Muscle of leg (tissue), 11 donors: ENCODE data around the gene CARD19. TPM values are rescaled to one million over a fixed set of nuclear protein-coding genes. Genes with fewer than 3 reads are reported as not detected.

Source experiments
- DNase-seq: peaks from one replicate; pipeline ENCODE4 v3.0.0; 2013
- H3K27ac ChIP-seq: one replicate; pipeline ENCODE4 v1.5.1; 2013; ENCODE audit warnings: mild to moderate bottlenecking, low read length, control low read depth
- H3K27me3 ChIP-seq: one replicate; pipeline ENCODE4 v1.6.1; 2013; ENCODE audit warnings: low read length; ENCODE audit not compliant: control insufficient read depth, insufficient read depth
- H3K36me3 ChIP-seq: one replicate; pipeline ENCODE4 v1.6.1; 2013; ENCODE audit warnings: low read length; ENCODE audit not compliant: control insufficient read depth, insufficient read depth
- H3K4me1 ChIP-seq: one replicate; pipeline ENCODE4 v1.6.1; 2013; ENCODE audit warnings: low read length; ENCODE audit not compliant: control insufficient read depth, insufficient read depth
- H3K4me3 ChIP-seq: one replicate; pipeline ENCODE4 v1.5.1; 2013; ENCODE audit warnings: low read length, control low read depth
- H3K9me3 ChIP-seq: replicated peaks from 2 replicates; pipeline ENCODE4 v1.6.1; 2013; ENCODE audit warnings: low read depth, low read length; ENCODE audit not compliant: control insufficient read depth
- WGBS: methylation state at CpG from one replicate; pipeline ENCODE4 v1.1.5; 2013; ENCODE audit warnings: missing lambda C conversion rate; ENCODE audit not compliant: insufficient coverage; 5-methylcytosine and 5-hydroxymethylcytosine counted together
- polyA plus RNA-seq, 8 donors: library from polyadenylated mRNA; unstranded; fragments of 120-200 nt; gene quantifications; one replicate each; pipeline versions ENCODE4 v1.2.1 to v1.2.3, GENCODE V29; 2013; ENCODE audit warnings: inconsistent platforms in 1 of 8, low replicate concordance in 1 of 8; ENCODE audit not compliant: insufficient read length in 8 of 8, insufficient read depth in 1 of 8
- total RNA-seq: library from RNA; stranded (reverse); fragments of 120-200 nt; gene quantifications from one replicate; pipeline ENCODE4 v1.2.4, GENCODE V29; 2013

Gene CARD19
- total and polyA plus RNA-seq, 9 donors, result 32.9 to 51.4 (median 36.3) TPM

DNA sequence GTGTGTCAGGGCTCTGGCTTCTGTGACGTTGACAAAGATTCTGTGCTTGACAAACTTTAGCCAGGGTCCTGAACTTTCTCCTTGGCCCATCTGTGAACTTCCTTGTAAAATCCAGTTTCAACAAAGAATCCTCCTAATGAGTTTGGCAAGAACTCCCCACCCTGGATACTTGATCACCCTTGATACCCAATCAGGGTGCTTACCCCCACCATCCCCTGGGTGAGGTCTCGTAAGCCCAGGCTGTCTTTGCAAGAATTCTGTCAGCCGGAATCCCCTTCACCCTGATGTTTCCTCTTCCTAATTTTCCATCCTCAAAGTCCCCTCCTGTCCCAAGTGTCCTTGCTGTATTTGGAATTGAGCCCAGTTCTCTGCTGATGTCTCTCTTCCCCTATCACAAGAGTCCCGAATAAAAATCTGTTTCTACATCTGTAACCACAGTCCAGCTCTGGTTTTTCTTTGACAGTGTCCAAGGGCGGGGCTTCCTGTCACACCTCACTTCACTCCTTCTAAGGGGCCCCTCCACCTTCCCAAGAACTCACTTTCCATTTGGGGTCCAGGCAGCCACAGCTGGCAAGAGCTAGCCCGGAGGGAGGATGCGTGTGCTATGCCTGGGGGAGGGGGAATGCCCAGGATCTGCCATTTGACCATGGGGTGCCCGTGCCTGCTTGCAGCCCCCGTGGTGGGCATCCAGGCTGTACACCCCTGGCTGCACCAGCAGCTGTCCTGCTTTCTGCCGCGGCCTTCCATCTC lies 2.7 kb upstream of the CARD19 start:
- peak; percentile 84 for DNase-seq
- Histone ChIP-seq H3K4me1 (peaks cover 47% of the 10 kb centered on the region), H3K9me3 (no peaks in the 10 kb centered on the region), H3K4me3 (no peak overlapping the region), H3K27me3 (no peaks in the 10 kb centered on the region), H3K27ac (peak overlapping the region; percentile 99), H3K36me3 (peaks cover 3% of the 10 kb centered on the region)
- WGBS, result 42% methylated on average over 6 of the region's 11 CpGs

- whole genome bisulfite sequencing, result 38% methylated on average over 2 of the region's 7 CpGs
- peaks cover 51% of the 10 kb centered on the region for H3K4me1 ChIP-seq
These were observed 1.9 kb upstream of the CARD19 start for GRCh38 chr9:93093877-93094657.

GRCh38 chr9:93094658-93095204 lies 1.3 kb upstream of the CARD19 start:
- Histone ChIP-seq H3K4me3 (peak overlapping the region; percentile 61), H3K4me1 (peaks cover 57% of the 10 kb centered on the region), H3K9me3 (no peaks in the 10 kb centered on the region), H3K27me3 (no peaks in the 10 kb centered on the region), H3K27ac (peak overlapping the region; percentile 99), H3K36me3 (peaks cover 3% of the 10 kb centered on the region)
- DNase-seq, result peak; percentile 93
- 33% methylated on average over 8 of the region's 11 CpGs for WGBS

More at GRCh38 chr9:93093877-93094657, 1.9 kb upstream of the CARD19 start:
- Histone ChIP-seq H3K9me3 (no peaks in the 10 kb centered on the region), H3K27me3 (no peaks in the 10 kb centered on the region), H3K36me3 (peaks cover 3% of the 10 kb centered on the region), H3K4me3 (no peak overlapping the region), H3K27ac (peak overlapping the region; percentile 99)
- no peak for DNase-seq

- peaks cover 3% of the 10 kb centered on the region for H3K36me3 ChIP-seq
These were observed 549 bp upstream of the CARD19 start for GRCh38 chr9:93095205-93096130.

DNA sequence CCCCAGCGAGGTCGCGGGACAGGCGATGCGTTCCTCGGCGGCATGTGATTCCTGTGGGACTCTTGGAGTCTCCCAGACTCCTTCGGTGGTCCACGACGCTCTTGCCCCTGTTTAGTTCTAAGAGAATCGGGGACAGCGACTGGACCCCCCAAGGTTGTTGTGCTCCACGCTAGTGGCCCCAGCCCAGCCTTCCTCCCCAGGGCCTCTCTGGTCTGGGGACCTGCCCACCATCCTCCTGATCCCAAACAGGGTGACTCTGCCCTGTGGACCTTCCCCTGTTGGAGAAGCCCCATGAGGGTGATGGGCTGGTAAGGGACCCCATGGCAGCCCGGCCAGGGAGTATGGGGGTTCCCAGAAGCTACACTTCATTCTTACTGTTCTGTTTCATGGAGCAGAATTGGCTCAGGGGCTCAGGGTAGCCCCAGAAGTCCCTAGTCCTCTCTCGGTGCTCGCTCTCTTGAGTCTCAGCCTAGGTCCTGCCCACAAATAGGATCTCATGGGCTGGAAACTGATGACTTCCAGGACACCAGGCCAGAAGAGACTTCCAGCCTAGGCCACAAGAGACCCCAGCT lies 880 bp downstream of the CARD19 start:
- peaks cover 3% of the 10 kb centered on the region for H3K36me3 ChIP-seq
- peaks cover 1% of the 10 kb centered on the region for H3K9me3 ChIP-seq
- peaks cover 57% of the 10 kb centered on the region for H3K4me1 ChIP-seq
- H3K4me3 ChIP-seq, result peak overlapping the region; percentile 78
- DNase-seq, result peak; percentile 48
- 6% methylated on average over 14 of the region's 16 CpGs for WGBS
- no peaks in the 10 kb centered on the region for H3K27me3 ChIP-seq
- peak overlapping the region; percentile 85 for H3K27ac ChIP-seq

More at GRCh38 chr9:93095205-93096130, 549 bp upstream of the CARD19 start:
- WGBS, result 7% methylated on average over 72 of the region's 95 CpGs
- Histone ChIP-seq H3K4me1 (peaks cover 57% of the 10 kb centered on the region), H3K27ac (peak overlapping the region; percentile 99), H3K27me3 (no peaks in the 10 kb centered on the region), H3K4me3 (peak overlapping the region; percentile 61), H3K9me3 (no peaks in the 10 kb centered on the region)
- peak; percentile 99 for DNase-seq

- WGBS, result 78% methylated on average over 11 of the region's 11 CpGs
- Histone ChIP-seq H3K4me1 (peaks cover 53% of the 10 kb centered on the region), H3K27me3 (no peaks in the 10 kb centered on the region), H3K27ac (peak overlapping the region; percentile 15), H3K9me3 (peaks cover 5% of the 10 kb centered on the region), H3K4me3 (peak overlapping the region; percentile 78), H3K36me3 (peaks cover 3% of the 10 kb centered on the region)
- DNase-seq, result no peak
These were observed 1.6 kb downstream of the CARD19 start for GRCh38 chr9:93097511-93098201.

GRCh38 chr9:93098236-93098946 lies 2.4 kb downstream of the CARD19 start:
- Histone ChIP-seq H3K27me3 (no peaks in the 10 kb centered on the region), H3K4me1 (peaks cover 46% of the 10 kb centered on the region), H3K9me3 (peaks cover 5% of the 10 kb centered on the region), H3K4me3 (no peak overlapping the region), H3K27ac (peak overlapping the region; percentile 8), H3K36me3 (peaks cover 3% of the 10 kb centered on the region)
- WGBS, result 56% methylated on average over 12 of the region's 15 CpGs
- peak; percentile 80 for DNase-seq

- Histone ChIP-seq H3K4me1 (peaks cover 33% of the 10 kb centered on the region), H3K36me3 (peaks cover 3% of the 10 kb centered on the region), H3K27ac (no peak overlapping the region), H3K9me3 (peaks cover 10% of the 10 kb centered on the region), H3K27me3 (no peaks in the 10 kb centered on the region), H3K4me3 (no peak overlapping the region)
- DNase-seq, result no peak
- WGBS, result 87% methylated on average over 13 of the region's 16 CpGs
These were observed 3.7 kb downstream of the CARD19 start for GRCh38 chr9:93099551-93100275.
